HG03045 (cell line): ENCODE results near the gene CENPM.

Experiments used
- ATAC-seq: cut with Tn5 transposase; IDR thresholded peaks from one replicate; pipeline ENCODE4 v1.9.1; 2021; ENCODE audit warnings: mild to moderate bottlenecking, moderate library complexity; ENCODE audit not compliant: unreplicated experiment

The CENPM gene

GRCh38 chr22:41900652-41901312 is 46.2 kb downstream of the CENPM start:
- no peak for ATAC-seq

GRCh38 chr22:41899992-41900651 is 46.8 kb downstream of the CENPM start:
- ATAC-seq: no peak

- no peak for ATAC-seq
Observed at GRCh38 chr22:41899110-41899509, 47.8 kb downstream of the CENPM start.

GRCh38 chr22:41898645-41899044 is 48.3 kb downstream of the CENPM start:
- ATAC-seq: no peak

- no peak for ATAC-seq
Observed at GRCh38 chr22:41893591-41894375, 53.2 kb downstream of the CENPM start.

GRCh38 chr22:41892721-41893120 is 54.2 kb downstream of the CENPM start:
- ATAC-seq: no peak

GRCh38 chr22:41891407-41891806 is 55.5 kb downstream of the CENPM start:
- ATAC-seq: no peak
